Subcutaneous adipose tissue (tissue), 4 donors: ENCODE measurements around the gene AKR1C4. TPM values are rescaled to one million over a fixed set of nuclear protein-coding genes. Genes with fewer than 3 reads are reported as not detected.

Experiments
- total RNA-seq, 4 donors: library from RNA; depleted of rRNA; stranded (reverse); fragments of >200 nt; gene quantifications; one replicate each; pipeline ENCODE4 v1.1.0, GENCODE V29; 2016
- TF ChIP-seq, protein P1 (sequence below): fragments of 450-650 bp; IDR thresholded peaks from one replicate; pipeline ENCODE4 v1.5.1; 2016; ENCODE audit warnings: low read depth, mild to moderate bottlenecking, control low read depth, antibody characterized with exemption, moderate library complexity

The AKR1C4 gene
- total RNA-seq, 4 donors from 2014 or later: not detected

GRCh38 chr10:5211696-5212536, 15.3 kb downstream of the AKR1C4 start:
- TF ChIP-seq, protein P1, sequence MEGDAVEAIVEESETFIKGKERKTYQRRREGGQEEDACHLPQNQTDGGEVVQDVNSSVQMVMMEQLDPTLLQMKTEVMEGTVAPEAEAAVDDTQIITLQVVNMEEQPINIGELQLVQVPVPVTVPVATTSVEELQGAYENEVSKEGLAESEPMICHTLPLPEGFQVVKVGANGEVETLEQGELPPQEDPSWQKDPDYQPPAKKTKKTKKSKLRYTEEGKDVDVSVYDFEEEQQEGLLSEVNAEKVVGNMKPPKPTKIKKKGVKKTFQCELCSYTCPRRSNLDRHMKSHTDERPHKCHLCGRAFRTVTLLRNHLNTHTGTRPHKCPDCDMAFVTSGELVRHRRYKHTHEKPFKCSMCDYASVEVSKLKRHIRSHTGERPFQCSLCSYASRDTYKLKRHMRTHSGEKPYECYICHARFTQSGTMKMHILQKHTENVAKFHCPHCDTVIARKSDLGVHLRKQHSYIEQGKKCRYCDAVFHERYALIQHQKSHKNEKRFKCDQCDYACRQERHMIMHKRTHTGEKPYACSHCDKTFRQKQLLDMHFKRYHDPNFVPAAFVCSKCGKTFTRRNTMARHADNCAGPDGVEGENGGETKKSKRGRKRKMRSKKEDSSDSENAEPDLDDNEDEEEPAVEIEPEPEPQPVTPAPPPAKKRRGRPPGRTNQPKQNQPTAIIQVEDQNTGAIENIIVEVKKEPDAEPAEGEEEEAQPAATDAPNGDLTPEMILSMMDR: no peak

- TF ChIP-seq, protein P1: no peak
Observed at GRCh38 chr10:5216801-5217200, 20.2 kb downstream of the AKR1C4 start.

GRCh38 chr10:5219262-5219661, 22.6 kb downstream of the AKR1C4 start:
- TF ChIP-seq, protein P1: no peak

- TF ChIP-seq, protein P1: no peak
Observed at GRCh38 chr10:5229019-5229418, 32.4 kb downstream of the AKR1C4 start.

DNA sequence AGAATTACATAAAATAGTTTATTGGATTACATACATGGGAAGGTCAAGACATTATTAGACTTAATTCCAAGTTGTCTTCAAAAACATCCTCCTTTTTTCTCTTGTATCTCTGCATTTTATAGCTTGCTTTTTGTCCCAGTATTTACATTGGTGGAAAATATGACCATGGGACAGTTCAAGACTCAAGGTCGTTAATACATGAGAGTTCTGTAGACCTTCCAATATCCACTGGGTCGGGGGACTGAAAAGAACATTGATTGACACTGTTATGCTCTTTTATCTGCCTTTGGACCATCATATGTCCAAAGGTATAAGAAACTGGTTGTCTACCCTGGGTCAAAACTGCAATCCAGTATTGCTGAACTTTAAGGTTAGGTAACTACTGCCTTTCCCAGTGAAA, 36.7 kb downstream of the AKR1C4 start:
- TF ChIP-seq, protein P1: no peak

DNA sequence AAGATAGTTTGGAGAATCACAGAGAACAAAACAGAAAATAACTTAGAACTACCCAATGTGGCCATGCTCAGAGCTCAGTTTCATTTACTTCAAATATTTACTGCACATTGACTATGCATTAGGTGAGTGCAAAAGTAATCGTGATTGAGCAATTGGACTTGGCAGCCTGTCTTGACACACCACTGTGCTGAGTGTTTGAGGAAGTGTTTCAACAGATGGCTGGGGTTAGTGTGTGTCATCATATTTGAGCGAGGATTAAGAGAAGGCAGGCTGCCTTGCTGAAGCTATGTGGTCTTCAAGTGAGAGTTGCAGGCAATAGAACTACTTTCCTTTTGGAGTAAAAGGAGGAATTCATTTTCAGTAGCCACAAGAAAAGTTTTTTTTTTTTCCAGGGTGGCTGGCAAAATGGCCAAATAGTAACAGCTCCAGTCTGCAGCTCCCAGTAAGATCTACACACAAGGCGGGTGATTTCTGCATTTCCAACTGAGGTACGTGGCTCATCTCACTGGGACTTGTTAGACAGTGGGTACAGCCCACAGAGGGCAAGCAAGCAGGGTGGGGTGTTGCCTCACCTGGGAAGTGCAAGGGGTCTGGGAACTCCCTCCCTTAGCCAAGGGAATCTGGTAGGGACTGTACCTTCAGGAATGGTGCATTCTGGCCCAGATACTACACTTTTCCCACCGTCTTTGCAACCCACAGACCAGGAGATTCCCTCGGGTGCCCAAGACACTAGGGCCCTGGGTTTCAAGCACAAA, 37.6 kb downstream of the AKR1C4 start:
- TF ChIP-seq, protein P1: no peak

DNA sequence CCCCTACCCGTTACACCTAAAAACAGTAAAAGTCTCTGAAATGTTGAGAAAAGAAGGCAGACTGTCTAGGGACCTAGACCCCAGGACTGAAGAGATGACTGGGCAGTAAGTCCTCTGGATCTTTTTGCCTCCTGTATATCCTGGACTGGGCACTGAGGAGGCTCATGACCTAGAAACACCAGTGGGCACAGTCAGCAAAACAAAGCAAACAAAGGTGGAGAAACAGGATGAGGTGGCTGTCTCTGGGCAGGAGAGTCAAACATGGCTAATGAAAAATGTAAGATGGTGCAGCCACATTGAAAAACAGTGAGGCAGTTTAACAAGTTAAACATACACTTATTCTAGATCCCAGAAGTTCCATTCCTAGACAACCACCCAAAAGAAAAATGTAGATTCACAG, 45.9 kb downstream of the AKR1C4 start:
- TF ChIP-seq, protein P1: no peak
